Measurements from ENCODE around the gene EXOG.

DNA sequence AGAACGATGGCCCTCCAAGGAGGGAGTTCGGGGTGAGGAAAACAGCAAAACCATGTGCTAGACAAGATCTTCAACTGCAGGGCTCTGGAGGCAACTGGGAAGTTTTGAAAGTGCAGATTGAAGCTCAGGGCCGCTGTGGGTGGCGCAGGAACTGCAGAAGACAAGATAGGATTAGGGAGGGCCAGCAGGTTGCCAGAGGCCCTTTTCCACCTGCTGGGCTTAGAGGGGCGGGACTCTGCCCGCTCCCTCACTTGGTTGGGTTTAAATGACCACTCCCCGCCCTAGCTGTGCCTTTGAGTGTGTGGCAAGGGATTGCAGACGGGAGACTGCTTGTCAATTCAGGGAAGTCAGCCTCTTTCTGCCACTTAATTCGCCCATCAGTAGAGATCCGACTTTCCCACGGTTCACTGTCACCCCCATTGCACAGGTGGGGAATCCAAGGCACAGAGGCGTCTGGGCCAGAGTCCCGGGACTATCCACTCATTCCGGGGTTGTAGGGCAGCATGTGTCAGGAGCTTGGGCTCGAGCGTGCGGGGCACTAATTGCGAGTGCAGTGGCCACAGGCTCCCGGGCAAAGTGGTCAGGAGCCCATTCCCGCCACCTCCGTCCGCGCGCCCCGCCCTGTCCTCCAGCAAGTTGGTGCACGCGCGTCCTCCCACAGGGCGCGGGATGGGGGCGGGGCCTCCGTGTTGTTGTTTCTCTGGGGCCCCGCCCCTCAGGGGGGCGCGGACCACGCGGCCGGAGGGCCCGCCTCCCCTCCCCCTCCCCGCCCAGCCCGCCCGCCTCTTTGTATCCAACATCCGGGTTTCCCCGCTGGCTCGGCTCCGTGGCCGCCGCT is 42.8 kb upstream of the EXOG start, which contains the start of gene ACVR2B:
- no peak for TF ChIP-seq HDGF (IDR thresholded peaks at IDR 0.05; ENCODE audit: borderline replicate concordance)
- TF ChIP-seq FOXK2 (IDR thresholded peaks at IDR 0.05): no peak
- no peak for TF ChIP-seq ELF4 (IDR thresholded peaks at IDR 0.05)
- no peak for TF ChIP-seq TARDBP (IDR thresholded peaks at IDR 0.05)
- TF ChIP-seq FOXM1 (IDR thresholded peaks at IDR 0.05; ENCODE audit: borderline replicate concordance): no peak
- no peak for TF ChIP-seq ARNT (IDR thresholded peaks at IDR 0.05)
- TF ChIP-seq LEF1 (IDR thresholded peaks at IDR 0.05; ENCODE audit: borderline replicate concordance): no peak
- no peak for TF ChIP-seq ZNF384 (IDR thresholded peaks at IDR 0.05)
- no peak for TF ChIP-seq SUZ12 (IDR thresholded peaks at IDR 0.05)
- no peak for TF ChIP-seq SP1 (IDR thresholded peaks at IDR 0.05)
- no peak for TF ChIP-seq BHLHE40 (IDR thresholded peaks at IDR 0.05; ENCODE audit: borderline replicate concordance)
